GM13976 (cell line): Measurements from ENCODE around the gene RAD51.
A peak's percentile ranks its signal among the peaks of the same experiment; 100 is the strongest.

Experiments used
- DNase-seq: peaks from one replicate; pipeline ENCODE4 v3.0.0; 2012; ENCODE audit warnings: low spot score
- CTCF ChIP-seq: IDR thresholded peaks from 2 replicates; pipeline ENCODE4 v1.5.1; 2012; ENCODE audit warnings: borderline replicate concordance, mild to moderate bottlenecking; ENCODE audit not compliant: insufficient read depth; ENCODE audit errors: extremely low read depth, missing control alignments, control extremely low read depth
- in situ Hi-C: fragments of 300-500 bp; cut with MboI; formaldehyde crosslinking; loops from one replicate; pipeline ENCODE4 v1.12.0; 2022; ENCODE audit warnings: low sequenced_read_pairs, mixed read lengths, inconsistent platforms; ENCODE audit not compliant: unreplicated experiment

RAD51 gene

GRCh38 chr15:40684381-40684780, 10.6 kb upstream of the RAD51 start:
- in situ Hi-C loops: no loop called here
- no peak for DNase-seq
- no peak for TF ChIP-seq CTCF

GRCh38 chr15:40685376-40685775, 9.6 kb upstream of the RAD51 start:
- no peak for TF ChIP-seq CTCF
- no peak for DNase-seq
- in situ Hi-C loops: no loop called here

- TF ChIP-seq CTCF: no peak
- in situ Hi-C loops: no loop called here
- no peak for DNase-seq
Measured at GRCh38 chr15:40688932-40689799, 5.8 kb upstream of the RAD51 start.

- no peak for DNase-seq
- in situ Hi-C loops: no loop called here
- no peak for TF ChIP-seq CTCF
Measured at GRCh38 chr15:40691737-40692136, 3.2 kb upstream of the RAD51 start.

- in situ Hi-C loops: no loop called here
- TF ChIP-seq CTCF: no peak
- peak; percentile 36 for DNase-seq
Measured at GRCh38 chr15:40693904-40694687, 878 bp upstream of the RAD51 start.

- no peak for TF ChIP-seq CTCF
- in situ Hi-C loops: no loop called here
- DNase-seq: peak; percentile 69
Measured at GRCh38 chr15:40695469-40695890, 506 bp downstream of the RAD51 start.
